HCT116 (cell line): Measurements from ENCODE around the gene ZFR2. TPM values are rescaled to one million over a fixed set of nuclear protein-coding genes. Genes with fewer than 3 reads are reported as not detected.

Source experiments
- ATAC-seq: fragments of 200-7000 bp; cut with Tn5 transposase; 2 replicates; pipeline ENCODE4 v1.9.1; 2020; ENCODE audit warnings: mild to moderate bottlenecking, moderate library complexity
- BruUV-seq: library from RNA; stranded (reverse); fragments of 400-500 nt; replicated peaks from 2 replicates; lab custom pipeline; 2021; lab: Mats Ljungman, UMichigan
- CTCF ChIA-PET: fragments of 300-600 bp; sonication (Branson Sonifier 250); formaldehyde crosslinking; loops from one replicate; lab custom pipeline; 2021; ENCODE audit warnings: antibody characterized with exemption; lab: Charles Lee
- POLR2A ChIA-PET: fragments of 300-600, 350-600 bp; sonication (Branson Sonifier 250); formaldehyde crosslinking; loops from one replicate; lab custom pipeline; 2021; ENCODE audit warnings: antibody characterized with exemption; lab: Charles Lee
- RAD21 ChIA-PET, 2 experiments: fragments of 300-600 bp; sonication (Branson Sonifier 250); formaldehyde crosslinking; loops; one replicate each; lab custom pipeline; 2023; ENCODE audit warnings: low total read pairs in 2 of 2; ENCODE audit not compliant: uncharacterized antibody in 2 of 2, unreplicated experiment in 2 of 2, low non-redundant PET in 1 of 2; lab: Charles Lee
- DNase-seq: peaks from one replicate; pipeline ENCODE4 v3.0.0-alpha.2; 2010; ENCODE audit warnings: low read depth, low spot score
- H2AFZ ChIP-seq: fragments of 200-600 bp; shearing (Covaris generic), sonication (generic); 2 replicates; pipeline ENCODE4 v1.6.1; 2017; ENCODE audit warnings: low read depth, mixed run types, mixed read lengths, antibody characterized with exemption, low read length; ENCODE audit not compliant: poor library complexity, severe bottlenecking
- H3K27ac ChIP-seq: 2 replicates; pipeline ENCODE4 v1.5.1; 2012; ENCODE audit warnings: low read depth, low read length
- H3K27me3 ChIP-seq: fragments of 200-600 bp; sonication (generic); 2 replicates; pipeline ENCODE4 v1.6.1; 2016; ENCODE audit warnings: mixed run types, low read length, mixed read lengths; ENCODE audit not compliant: insufficient read depth
- H3K36me3 ChIP-seq, 2 experiments: fragments of 200-500 bp in 1 of 2; fragments of 200-600 bp in 1 of 2; sonication (Bioruptor generic) in 1 of 2; sonication (generic) in 1 of 2; 2 replicates each; pipeline versions ENCODE4 v1.5.1 to v1.6.1; 2014 to 2016; ENCODE audit warnings: low read length in 2 of 2, inconsistent platforms in 1 of 2, mixed read lengths in 1 of 2, mixed run types in 1 of 2; ENCODE audit not compliant: insufficient read depth in 2 of 2, control insufficient read depth in 1 of 2
- H3K4me1 ChIP-seq, 2 experiments: fragments of 200-600 bp in 1 of 2; sonication (generic) in 1 of 2; 2 replicates each; pipeline versions ENCODE4 v1.5.1 to v1.6.1; 2012 to 2017; ENCODE audit warnings: low read length in 2 of 2, inconsistent platforms in 1 of 2, mild to moderate bottlenecking in 1 of 2, mixed read lengths in 1 of 2, mixed run types in 1 of 2, moderate library complexity in 1 of 2; ENCODE audit not compliant: insufficient read depth in 2 of 2, control insufficient read depth in 1 of 2
- H3K4me2 ChIP-seq: fragments of 200-600 bp; sonication (generic); 2 replicates; pipeline ENCODE4 v1.6.1; 2017; ENCODE audit warnings: mixed run types, low read length, mixed read lengths
- H3K4me3 ChIP-seq, 2 experiments: fragments of 200-600 bp in 1 of 2; sonication (generic) in 1 of 2; replicated peaks in 1 of 2; 2 replicates each; pipeline ENCODE4 v1.5.1; 2011 to 2016; ENCODE audit warnings: low read length in 2 of 2, control low read depth in 1 of 2, low read depth in 1 of 2, mild to moderate bottlenecking in 1 of 2, mixed read lengths in 1 of 2, mixed run types in 1 of 2
- H3K79me2 ChIP-seq: fragments of 200-600 bp; sonication (generic); 2 replicates; pipeline ENCODE4 v1.6.1; 2017; ENCODE audit warnings: mild to moderate bottlenecking, mixed run types, low read length, moderate library complexity, mixed read lengths; ENCODE audit not compliant: insufficient read depth
- H3K9ac ChIP-seq: fragments of 200-600 bp; sonication (generic); 2 replicates; pipeline ENCODE4 v1.6.1; 2016; ENCODE audit warnings: low read length, mixed read lengths
- H3K9me2 ChIP-seq: fragments of 200-600 bp; sonication (generic), shearing (Covaris generic); 2 replicates; pipeline ENCODE4 v1.6.1; 2017; ENCODE audit warnings: mixed run types, mild to moderate bottlenecking, moderate library complexity; ENCODE audit not compliant: insufficient read depth
- H3K9me3 ChIP-seq, 2 experiments: fragments of 200-500 bp in 1 of 2; fragments of 200-600 bp in 1 of 2; sonication (Bioruptor generic) in 1 of 2; sonication (generic) in 1 of 2; 2 replicates each; pipeline ENCODE4 v1.6.1; 2014 to 2017; ENCODE audit warnings: low read length in 2 of 2, mixed read lengths in 2 of 2, inconsistent platforms in 1 of 2, low read depth in 1 of 2, mild to moderate bottlenecking in 1 of 2, mixed run types in 1 of 2, moderate library complexity in 1 of 2; ENCODE audit not compliant: control insufficient read depth in 1 of 2, insufficient read depth in 1 of 2
- H4K20me1 ChIP-seq: fragments of 200-600 bp; sonication (generic), shearing (Covaris generic); 2 replicates; pipeline ENCODE4 v1.6.1; 2017; ENCODE audit warnings: mixed run types, mild to moderate bottlenecking, moderate library complexity; ENCODE audit not compliant: insufficient read depth
- EZH2 ChIP-seq: fragments of 200-600 bp; sonication (generic); IDR thresholded peaks from 2 replicates; pipeline ENCODE4 v1.6.1; 2017; ENCODE audit warnings: antibody characterized with exemption, mixed run types
- POLR2A ChIP-seq: IDR thresholded peaks from 2 replicates; pipeline ENCODE4 v1.7.0; 2011; ENCODE audit warnings: borderline replicate concordance; ENCODE audit not compliant: insufficient read depth, insufficient read length; ENCODE audit errors: extremely low read depth
- ZNF274 ChIP-seq: fragments of 200-500 bp; sonication (Bioruptor generic); IDR thresholded peaks from 2 replicates; pipeline ENCODE4 v1.6.1; 2014; ENCODE audit warnings: mild to moderate bottlenecking, low read depth, low read length, inconsistent platforms
- intact Hi-C: fragments of 100-400 bp; cut with micrococcal nuclease; formaldehyde crosslinking; loops from 2 replicates; pipeline ENCODE4 v1.10.0; 2022
- total RNA-seq: library from RNA; stranded (reverse); gene quantifications from one replicate; pipeline ENCODE4 v1.2.1, GENCODE V29; 2021; ENCODE audit not compliant: unreplicated experiment
- TF ChIP-seq, protein P1 (sequence below): IDR thresholded peaks from 2 replicates; pipeline ENCODE4 v1.6.1; 2012
- TF ChIP-seq, protein P2 (sequence below): IDR thresholded peaks from 2 replicates; pipeline ENCODE4 v1.6.1; 2012; ENCODE audit warnings: low read depth
- TF ChIP-seq, protein P3 (sequence below): IDR thresholded peaks from 2 replicates; pipeline ENCODE4 v1.6.1; 2011; ENCODE audit warnings: mild to moderate bottlenecking, low read length, moderate library complexity; ENCODE audit not compliant: insufficient replicate concordance; ENCODE audit errors: extremely low read depth
- TF ChIP-seq, protein P4 (sequence below), 3 experiments: fragments of 200-600 bp in 1 of 3; sonication (generic) in 1 of 3; IDR thresholded peaks in 2 of 3; conservative IDR thresholded peaks in 1 of 3; 2 replicates each; pipeline ENCODE4 v1.5.1; 2012 to 2017; ENCODE audit warnings: low read depth in 2 of 3, low read length in 2 of 3, antibody characterized with exemption in 1 of 3, borderline replicate concordance in 1 of 3, control low read depth in 1 of 3, mild to moderate bottlenecking in 1 of 3, mixed read lengths in 1 of 3, mixed run types in 1 of 3, moderate library complexity in 1 of 3; ENCODE audit not compliant: insufficient read depth in 1 of 3

The ZFR2 gene
- total RNA-seq, 1 experiment from 2014 or later: 0.34 TPM

DNA sequence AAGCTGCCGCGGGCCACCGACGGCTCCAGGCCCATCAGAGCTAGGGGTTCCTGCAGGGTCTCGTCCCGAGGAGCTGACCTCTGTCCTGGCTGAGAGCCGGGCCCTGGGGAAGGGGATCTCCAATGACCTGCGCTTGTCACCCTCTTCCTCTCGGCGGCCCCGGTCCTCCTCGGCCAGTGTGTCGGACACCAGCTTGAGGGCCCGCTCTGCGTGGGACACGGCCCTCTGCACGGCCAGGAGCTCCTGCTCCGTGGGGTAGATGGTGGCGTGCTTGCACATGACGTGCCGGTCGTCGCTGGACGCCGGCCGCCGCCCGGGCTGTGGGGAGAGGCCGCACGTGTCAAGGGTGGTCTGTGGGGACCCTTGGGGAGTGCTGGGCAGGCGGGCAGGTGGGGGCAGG is 49.9 kb downstream of the ZFR2 start:
- Histone ChIP-seq H3K4me3 (no peak overlapping the region), H3K27ac (no peak overlapping the region), H3K36me3 (no peaks in the 10 kb centered on the region), H3K4me1 (peaks cover 0 to 6% of the 10 kb centered on the region in 2 experiments; a peak in 1 of 4 replicates), H3K9me2 (no peaks in the 10 kb centered on the region), H3K79me2 (no peaks in the 10 kb centered on the region), H3K27me3 (no peaks in the 10 kb centered on the region), H4K20me1 (no peaks in the 10 kb centered on the region), H3K4me2 (no peak overlapping the region), H3K9me3 (no peaks in the 10 kb centered on the region), H2AFZ (no peak overlapping the region), H3K9ac (no peak overlapping the region)
- intact Hi-C loops: no loop called here
- RAD21 ChIA-PET: no interaction called here
- CTCF ChIA-PET: no interaction called here
- DNase-seq: no peak
- POLR2A ChIA-PET: interaction anchor here (1.1 kb wide), 1 partner anchor 56 kb away, joined by 5 read pairs; the partner anchor contains the start of gene MRPL54
- no TSS peak for BruUV-seq
- ATAC-seq: no peak
- TF ChIP-seq, protein P1, sequence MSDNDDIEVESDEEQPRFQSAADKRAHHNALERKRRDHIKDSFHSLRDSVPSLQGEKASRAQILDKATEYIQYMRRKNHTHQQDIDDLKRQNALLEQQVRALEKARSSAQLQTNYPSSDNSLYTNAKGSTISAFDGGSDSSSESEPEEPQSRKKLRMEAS: no peak

DNA sequence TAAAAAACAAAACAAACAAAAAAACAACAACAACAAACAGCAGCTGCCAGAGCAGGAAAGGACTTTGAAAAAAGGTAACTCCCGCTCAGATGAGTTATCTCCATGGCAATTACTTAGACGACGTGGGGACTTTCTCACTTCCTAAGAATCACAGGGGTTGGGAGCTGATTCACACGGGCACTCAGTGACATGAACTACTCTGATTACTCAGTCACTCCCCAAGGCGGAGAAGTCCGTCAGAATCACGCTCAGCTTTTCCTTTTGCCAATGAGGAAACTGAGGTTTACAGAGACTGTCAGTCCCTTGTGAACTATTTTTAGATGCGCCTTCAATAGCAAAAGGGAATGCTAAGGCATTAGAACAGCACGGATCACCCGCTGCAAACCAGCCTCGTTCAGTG is 50.4 kb downstream of the ZFR2 start:
- DNase-seq: no peak
- TF ChIP-seq, protein P2, sequence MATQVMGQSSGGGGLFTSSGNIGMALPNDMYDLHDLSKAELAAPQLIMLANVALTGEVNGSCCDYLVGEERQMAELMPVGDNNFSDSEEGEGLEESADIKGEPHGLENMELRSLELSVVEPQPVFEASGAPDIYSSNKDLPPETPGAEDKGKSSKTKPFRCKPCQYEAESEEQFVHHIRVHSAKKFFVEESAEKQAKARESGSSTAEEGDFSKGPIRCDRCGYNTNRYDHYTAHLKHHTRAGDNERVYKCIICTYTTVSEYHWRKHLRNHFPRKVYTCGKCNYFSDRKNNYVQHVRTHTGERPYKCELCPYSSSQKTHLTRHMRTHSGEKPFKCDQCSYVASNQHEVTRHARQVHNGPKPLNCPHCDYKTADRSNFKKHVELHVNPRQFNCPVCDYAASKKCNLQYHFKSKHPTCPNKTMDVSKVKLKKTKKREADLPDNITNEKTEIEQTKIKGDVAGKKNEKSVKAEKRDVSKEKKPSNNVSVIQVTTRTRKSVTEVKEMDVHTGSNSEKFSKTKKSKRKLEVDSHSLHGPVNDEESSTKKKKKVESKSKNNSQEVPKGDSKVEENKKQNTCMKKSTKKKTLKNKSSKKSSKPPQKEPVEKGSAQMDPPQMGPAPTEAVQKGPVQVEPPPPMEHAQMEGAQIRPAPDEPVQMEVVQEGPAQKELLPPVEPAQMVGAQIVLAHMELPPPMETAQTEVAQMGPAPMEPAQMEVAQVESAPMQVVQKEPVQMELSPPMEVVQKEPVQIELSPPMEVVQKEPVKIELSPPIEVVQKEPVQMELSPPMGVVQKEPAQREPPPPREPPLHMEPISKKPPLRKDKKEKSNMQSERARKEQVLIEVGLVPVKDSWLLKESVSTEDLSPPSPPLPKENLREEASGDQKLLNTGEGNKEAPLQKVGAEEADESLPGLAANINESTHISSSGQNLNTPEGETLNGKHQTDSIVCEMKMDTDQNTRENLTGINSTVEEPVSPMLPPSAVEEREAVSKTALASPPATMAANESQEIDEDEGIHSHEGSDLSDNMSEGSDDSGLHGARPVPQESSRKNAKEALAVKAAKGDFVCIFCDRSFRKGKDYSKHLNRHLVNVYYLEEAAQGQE: no peak
- TF ChIP-seq EZH2 (no peak), ZNF274 (no peak), POLR2A (no peak)
- TF ChIP-seq, protein P3, sequence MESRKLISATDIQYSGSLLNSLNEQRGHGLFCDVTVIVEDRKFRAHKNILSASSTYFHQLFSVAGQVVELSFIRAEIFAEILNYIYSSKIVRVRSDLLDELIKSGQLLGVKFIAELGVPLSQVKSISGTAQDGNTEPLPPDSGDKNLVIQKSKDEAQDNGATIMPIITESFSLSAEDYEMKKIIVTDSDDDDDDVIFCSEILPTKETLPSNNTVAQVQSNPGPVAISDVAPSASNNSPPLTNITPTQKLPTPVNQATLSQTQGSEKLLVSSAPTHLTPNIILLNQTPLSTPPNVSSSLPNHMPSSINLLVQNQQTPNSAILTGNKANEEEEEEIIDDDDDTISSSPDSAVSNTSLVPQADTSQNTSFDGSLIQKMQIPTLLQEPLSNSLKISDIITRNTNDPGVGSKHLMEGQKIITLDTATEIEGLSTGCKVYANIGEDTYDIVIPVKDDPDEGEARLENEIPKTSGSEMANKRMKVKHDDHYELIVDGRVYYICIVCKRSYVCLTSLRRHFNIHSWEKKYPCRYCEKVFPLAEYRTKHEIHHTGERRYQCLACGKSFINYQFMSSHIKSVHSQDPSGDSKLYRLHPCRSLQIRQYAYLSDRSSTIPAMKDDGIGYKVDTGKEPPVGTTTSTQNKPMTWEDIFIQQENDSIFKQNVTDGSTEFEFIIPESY: no peak
- TF ChIP-seq, protein P4, sequence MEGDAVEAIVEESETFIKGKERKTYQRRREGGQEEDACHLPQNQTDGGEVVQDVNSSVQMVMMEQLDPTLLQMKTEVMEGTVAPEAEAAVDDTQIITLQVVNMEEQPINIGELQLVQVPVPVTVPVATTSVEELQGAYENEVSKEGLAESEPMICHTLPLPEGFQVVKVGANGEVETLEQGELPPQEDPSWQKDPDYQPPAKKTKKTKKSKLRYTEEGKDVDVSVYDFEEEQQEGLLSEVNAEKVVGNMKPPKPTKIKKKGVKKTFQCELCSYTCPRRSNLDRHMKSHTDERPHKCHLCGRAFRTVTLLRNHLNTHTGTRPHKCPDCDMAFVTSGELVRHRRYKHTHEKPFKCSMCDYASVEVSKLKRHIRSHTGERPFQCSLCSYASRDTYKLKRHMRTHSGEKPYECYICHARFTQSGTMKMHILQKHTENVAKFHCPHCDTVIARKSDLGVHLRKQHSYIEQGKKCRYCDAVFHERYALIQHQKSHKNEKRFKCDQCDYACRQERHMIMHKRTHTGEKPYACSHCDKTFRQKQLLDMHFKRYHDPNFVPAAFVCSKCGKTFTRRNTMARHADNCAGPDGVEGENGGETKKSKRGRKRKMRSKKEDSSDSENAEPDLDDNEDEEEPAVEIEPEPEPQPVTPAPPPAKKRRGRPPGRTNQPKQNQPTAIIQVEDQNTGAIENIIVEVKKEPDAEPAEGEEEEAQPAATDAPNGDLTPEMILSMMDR (IDR thresholded peaks at IDR 0.05 in 2 of 3, conservative IDR thresholded peaks at IDR 0.05 in 1 of 3; ENCODE audit: borderline replicate concordance in 1 of 3, insufficient read depth in 1 of 3, low read depth in 2 of 3, low read length in 2 of 3): no peak
- POLR2A ChIA-PET: interaction anchor here (1.1 kb wide), 1 partner anchor 56 kb away, joined by 5 read pairs; the partner anchor contains the start of gene MRPL54
- RAD21 ChIA-PET: no interaction called here
- CTCF ChIA-PET: no interaction called here
- H4K20me1 ChIP-seq: no peaks in the 10 kb centered on the region
- no peaks in the 10 kb centered on the region for H3K79me2 ChIP-seq
- H3K4me3 ChIP-seq: no peak overlapping the region
- H3K9me3 ChIP-seq: no peaks in the 10 kb centered on the region
- no peak for ATAC-seq
- BruUV-seq: no TSS peak
- intact Hi-C loops: no loop called here
- no peaks in the 10 kb centered on the region for H3K9me2 ChIP-seq
- no peak overlapping the region for H2AFZ ChIP-seq
- no peak overlapping the region for H3K27ac ChIP-seq
- H3K27me3 ChIP-seq: no peaks in the 10 kb centered on the region
- H3K4me2 ChIP-seq: no peak overlapping the region
- no peaks in the 10 kb centered on the region for H3K36me3 ChIP-seq
- H3K9ac ChIP-seq: no peak overlapping the region
- peaks cover 0 to 6% of the 10 kb centered on the region in 2 experiments; a peak in 1 of 4 replicates for H3K4me1 ChIP-seq
